ENCODE results near the gene UBTD2. TPM values are rescaled to one million over a fixed set of nuclear protein-coding genes. Genes with fewer than 3 reads are reported as not detected.
A peak's percentile ranks its signal among the peaks of the same experiment; 100 is the strongest.

Gene UBTD2
- total RNA-seq, 1 experiment from 2014 or later: 26.8 TPM

- DNase-seq (ENCODE audit: low read depth): no peak
Observed at GRCh38 chr5:172194985-172195774, 88.4 kb downstream of the UBTD2 start.

- DNase-seq (ENCODE audit: low read depth): no peak
Observed at GRCh38 chr5:172193872-172194271, 89.7 kb downstream of the UBTD2 start, which contains the start of gene EFCAB9. Gene EFCAB9, plus strand, starts transcription at chr5:172194172. Its CDS starts 1 bp downstream, at chr5:172194173.

GRCh38 chr5:172189693-172190296 is 93.8 kb downstream of the UBTD2 start:
- DNase-seq (ENCODE audit: low read depth): no peak

- DNase-seq (ENCODE audit: low read depth): peak; percentile 62
Observed at GRCh38 chr5:172188893-172189692, 94.5 kb downstream of the UBTD2 start.

- DNase-seq (ENCODE audit: low read depth): peak; percentile 89
Observed at GRCh38 chr5:172188033-172188892, 95.3 kb downstream of the UBTD2 start, which contains the start of gene STK10. Gene STK10, minus strand, starts transcription at chr5:172188224. Its CDS starts 182 bp downstream, at chr5:172188042.

- peak; percentile 92 for DNase-seq (ENCODE audit: low read depth)
Observed at GRCh38 chr5:172187118-172188032, 96.2 kb downstream of the UBTD2 start.

- DNase-seq (ENCODE audit: low read depth): no peak
Observed at GRCh38 chr5:172186114-172186695, 97.4 kb downstream of the UBTD2 start.

- no peak for DNase-seq (ENCODE audit: low read depth)
Observed at GRCh38 chr5:172185096-172185461, 98.5 kb downstream of the UBTD2 start.

GRCh38 chr5:172183881-172184280 is 99.7 kb downstream of the UBTD2 start:
- DNase-seq (ENCODE audit: low read depth): no peak

- DNase-seq (ENCODE audit: low read depth): no peak
Observed at GRCh38 chr5:172182291-172182690, 101.3 kb downstream of the UBTD2 start.

- no peak for DNase-seq (ENCODE audit: low read depth)
Observed at GRCh38 chr5:172180936-172181335, 102.6 kb downstream of the UBTD2 start.

GRCh38 chr5:172178991-172179989 is 104.3 kb downstream of the UBTD2 start:
- DNase-seq (ENCODE audit: low read depth): peak; percentile 94

GRCh38 chr5:172178301-172178987 is 105.1 kb downstream of the UBTD2 start:
- DNase-seq (ENCODE audit: low read depth): no peak

- DNase-seq (ENCODE audit: low read depth): no peak
Observed at GRCh38 chr5:172177176-172177575, 106.4 kb downstream of the UBTD2 start.

GRCh38 chr5:172175263-172175719 is 108.3 kb downstream of the UBTD2 start:
- DNase-seq (ENCODE audit: low read depth): peak; percentile 68

GRCh38 chr5:172173564-172174153 is 109.9 kb downstream of the UBTD2 start:
- DNase-seq (ENCODE audit: low read depth): peak; percentile 93

GRCh38 chr5:172172912-172173563 is 110.5 kb downstream of the UBTD2 start:
- peak; percentile 82 for DNase-seq (ENCODE audit: low read depth)

Measured in RPMI7951 (cell line).